GM18498 (cell line): Measurements from ENCODE around the gene TSPAN5.
A peak's percentile ranks its signal among the peaks of the same experiment; 100 is the strongest.

Experiments used
- ATAC-seq: cut with Tn5 transposase; IDR thresholded peaks from one replicate; pipeline ENCODE4 v1.9.1; 2021; ENCODE audit warnings: mild to moderate bottlenecking, moderate library complexity; ENCODE audit not compliant: unreplicated experiment

The TSPAN5 gene

DNA sequence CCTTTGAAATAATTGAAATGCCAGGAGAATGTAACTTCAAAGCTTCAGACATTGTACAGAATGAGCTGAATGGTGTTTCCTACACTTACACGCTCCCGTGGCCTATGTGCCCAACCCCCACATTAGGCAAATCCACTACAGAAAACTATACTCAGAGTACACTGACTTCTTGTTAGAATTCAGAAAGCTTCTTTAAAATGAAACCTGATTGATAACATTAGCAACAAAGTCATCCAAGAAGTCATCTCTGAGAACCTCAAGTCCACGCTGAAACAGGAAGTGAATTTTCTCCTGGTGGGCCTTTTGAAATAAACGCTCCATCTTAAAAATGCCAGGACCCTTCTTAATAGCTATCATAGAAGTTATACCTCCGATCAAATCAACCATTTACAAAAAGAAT lies 136.3 kb downstream of the TSPAN5 start:
- no peak for ATAC-seq

DNA sequence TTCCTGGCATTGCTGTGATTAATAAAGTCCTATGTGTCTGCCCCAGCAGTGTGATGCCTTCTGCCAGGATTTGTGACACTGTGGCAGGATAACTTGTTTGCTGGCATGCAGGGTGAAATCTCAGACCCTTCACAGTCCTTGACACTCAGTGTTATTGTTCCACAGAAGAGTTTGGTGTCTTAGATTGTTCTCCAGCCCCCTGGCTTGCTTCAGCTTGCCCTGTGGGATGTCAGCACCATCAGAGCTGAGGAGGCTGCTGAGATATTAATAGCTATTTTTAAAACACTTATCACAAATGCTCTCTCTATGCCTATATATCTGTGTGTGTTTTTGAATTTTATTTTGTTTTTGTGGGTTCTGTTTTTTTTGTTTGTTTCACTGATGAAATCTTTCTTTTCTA lies 136.9 kb downstream of the TSPAN5 start:
- ATAC-seq = no peak

DNA sequence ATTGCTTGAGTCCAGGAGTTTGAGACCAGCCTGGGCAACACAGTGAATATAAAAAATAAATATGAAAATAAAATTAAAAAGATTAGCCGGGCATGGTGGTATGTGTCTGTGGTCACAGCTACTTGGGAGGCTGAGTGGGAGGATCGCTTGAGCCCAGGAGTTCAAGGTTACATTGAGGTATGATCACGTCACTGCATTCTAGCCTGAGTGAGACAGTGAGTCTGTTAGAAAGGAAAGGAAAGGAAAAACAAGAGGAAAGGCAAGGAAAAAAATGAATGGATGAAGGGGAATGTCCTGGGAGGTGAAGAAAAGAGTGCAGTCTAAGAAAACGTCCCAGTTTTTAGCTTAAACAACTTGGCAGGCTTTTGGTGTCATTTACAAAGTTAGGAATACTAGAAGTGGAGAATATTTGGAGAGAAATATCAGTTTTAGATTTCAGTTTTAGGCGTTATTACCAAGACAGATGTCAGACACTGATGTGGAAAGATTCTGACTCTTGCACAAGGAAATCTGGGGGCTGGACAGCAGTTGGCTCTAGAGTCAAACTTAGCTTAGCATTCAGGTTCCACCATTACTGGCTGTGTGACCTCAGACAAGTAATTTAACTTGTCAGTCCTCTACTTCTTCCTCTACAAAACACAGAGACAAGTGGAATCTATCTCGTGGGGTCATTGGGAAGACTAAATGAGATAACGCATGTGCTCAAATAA lies 139.0 kb downstream of the TSPAN5 start:
- no peak for ATAC-seq

DNA sequence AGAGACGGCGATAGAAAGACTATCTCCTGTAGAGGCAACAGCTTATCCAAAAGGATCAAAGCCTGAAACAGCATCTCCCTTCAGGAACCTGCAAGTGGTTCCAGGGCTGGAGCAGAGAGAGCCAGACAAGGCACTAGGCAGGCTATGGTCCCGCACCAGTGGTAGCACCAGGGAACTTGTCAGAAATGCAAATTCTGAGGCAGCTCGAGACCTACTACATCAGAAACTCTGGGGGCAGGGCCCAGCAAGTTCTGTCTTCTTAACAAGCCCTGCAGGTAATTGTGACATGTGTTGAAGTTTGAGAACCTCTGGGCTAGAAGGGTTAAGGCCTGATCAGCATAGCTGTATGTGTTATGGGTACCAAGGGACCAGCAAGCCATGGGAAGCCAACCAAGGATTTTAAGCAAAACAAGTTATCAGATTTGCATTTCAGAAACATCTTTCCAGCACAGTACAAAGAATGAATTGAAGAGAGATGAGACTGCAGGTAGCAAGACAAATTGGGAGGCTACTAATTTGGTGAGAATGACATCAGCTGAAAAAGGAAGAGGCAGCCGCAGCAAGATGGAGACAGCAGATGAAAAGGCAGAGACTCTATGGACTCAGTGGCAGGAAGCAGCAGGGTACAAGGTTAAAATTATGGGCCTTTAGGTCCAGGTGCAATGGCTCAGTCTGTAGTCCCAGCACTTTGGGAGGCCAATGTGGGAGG lies 139.7 kb downstream of the TSPAN5 start:
- peak; percentile 99 for ATAC-seq

DNA sequence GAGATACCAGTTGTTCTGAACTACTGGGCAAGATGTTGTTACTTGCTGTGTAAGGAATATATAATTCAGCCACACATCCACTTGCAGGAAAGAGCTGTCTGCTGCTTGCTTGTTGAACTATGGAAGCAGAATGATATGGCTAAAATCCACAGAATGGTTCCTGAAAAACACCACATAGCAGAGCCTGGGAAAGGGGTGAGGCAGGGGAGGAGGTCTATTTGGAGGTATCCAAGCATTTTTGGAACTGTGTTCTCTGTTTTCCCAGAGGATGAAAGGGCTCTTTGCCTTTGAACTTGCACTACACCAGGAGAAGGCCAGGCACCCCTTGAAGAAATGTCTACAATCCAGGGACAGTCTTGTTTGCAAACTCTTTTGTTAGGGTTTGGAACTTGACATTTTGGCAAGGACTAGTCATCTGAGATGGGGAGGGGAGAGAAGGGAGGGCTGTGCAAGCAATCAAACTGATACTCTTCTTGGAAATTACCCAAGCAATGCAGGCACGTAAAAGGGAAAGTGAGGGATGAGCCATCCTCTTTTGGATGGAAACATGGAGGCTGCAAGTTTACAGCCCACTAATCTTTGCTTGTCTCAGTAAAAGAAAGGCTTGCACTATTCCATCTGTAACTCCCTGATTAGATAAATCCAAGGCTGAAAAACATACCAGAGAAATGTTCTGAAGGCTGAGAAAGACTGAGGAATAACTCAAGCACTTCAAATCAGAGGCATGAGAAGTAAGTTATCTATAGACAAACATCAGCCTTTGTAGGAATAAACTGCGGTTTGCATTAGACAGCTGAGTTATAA lies 141.0 kb downstream of the TSPAN5 start:
- ATAC-seq = no peak

DNA sequence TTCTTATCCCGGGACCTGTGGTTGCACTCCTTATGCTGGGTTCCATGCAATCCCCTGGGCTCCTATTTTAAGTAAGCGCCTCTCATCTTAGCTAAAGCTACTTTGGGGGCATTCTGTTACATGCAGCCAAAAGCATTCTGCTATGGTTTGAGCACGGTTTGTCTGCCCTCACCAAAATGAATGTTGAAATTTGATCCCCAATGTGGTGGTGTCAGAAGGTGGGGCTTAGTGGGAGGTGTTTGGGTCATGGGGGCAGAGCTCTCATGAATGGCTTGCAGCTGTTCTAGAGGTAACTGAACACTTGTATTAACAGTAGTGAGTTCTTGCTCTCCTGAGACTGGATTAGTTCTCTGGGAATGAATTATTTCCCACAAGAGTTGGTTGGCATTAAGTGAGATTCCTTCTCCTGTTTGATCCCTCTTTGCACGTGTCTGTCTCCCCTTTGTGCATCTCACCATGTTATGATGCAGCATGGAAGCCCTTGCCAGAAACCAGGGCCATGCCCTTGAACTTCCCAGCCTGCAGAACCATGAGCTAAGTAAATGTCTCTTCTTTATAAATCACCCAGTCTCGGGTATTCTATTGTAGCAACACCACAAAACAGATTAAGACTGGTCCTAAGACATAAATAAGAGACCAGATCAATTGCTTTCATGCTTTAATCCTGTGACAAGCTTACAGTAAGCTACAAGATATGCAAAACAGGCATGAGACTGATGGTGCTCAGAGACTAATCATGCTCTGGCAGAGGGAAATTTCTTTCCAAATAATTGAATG lies 141.8 kb downstream of the TSPAN5 start:
- no peak for ATAC-seq

DNA sequence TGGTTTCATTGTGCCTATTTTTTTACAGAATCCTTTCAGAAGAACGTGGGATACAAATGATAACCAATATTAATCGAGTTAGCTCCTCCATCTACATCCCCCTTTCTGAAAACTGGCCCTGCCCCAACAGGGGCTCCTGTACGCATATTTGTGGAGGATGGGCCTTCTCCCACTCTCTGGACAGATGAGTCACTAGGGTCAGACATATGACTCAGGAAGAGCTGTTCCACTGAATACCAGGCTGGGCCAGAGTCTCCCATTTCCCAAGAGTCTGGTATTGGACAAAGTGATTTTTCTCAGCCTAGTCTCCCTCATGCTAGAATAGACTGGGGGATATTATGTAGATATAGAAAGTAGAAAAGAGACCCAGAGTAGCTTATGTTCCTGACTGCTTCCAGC lies 142.4 kb downstream of the TSPAN5 start:
- no peak for ATAC-seq

DNA sequence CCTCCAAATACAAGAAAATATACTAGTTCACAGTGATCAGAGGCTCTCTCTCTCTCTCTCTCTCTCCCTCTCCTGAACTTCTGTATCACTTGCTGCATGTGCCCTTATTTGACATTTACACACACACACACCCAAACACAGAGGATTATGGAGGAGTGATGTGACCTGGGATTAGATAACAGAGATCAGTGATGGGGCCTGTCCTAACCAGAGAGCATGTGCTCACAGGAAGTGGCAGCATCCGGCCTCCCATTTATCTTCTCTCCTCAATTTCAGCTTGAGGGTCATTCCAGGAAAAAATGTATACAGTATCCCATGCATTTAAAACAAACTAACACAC lies 143.0 kb downstream of the TSPAN5 start:
- no peak for ATAC-seq

DNA sequence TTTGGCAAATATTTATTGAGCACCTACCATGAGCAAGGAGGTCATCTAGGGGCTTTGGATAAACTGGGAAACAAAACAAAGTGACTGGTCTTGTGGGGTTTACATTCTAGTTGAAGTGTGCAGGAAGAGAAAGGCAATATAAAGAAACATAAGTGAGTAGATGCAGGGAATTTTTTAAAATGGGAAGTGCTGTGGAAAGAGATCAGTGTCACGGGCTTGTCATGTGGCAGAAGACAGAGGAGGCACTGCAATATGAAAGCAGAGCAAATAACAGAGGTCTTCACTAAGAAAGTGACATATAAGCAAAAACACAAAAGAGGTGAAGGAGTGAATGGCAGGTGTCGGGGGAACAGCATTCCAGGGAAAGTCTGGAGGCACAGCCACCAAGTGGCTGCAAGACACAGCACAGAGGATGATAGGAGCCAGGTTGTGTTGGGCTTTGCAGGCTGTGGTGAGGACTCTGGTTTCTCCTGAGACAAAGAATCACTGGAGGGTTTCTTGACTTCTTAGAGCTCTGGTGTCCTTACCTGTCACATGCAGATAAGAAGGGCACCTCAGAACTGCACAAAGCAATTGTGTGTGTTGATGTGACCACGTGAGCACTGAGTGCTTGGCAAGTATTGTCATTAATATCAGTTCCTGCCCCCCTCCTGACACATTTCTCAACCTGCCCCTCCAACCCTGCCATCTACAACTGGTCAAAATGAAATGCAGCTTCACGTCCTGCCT lies 143.5 kb downstream of the TSPAN5 start:
- no peak for ATAC-seq

DNA sequence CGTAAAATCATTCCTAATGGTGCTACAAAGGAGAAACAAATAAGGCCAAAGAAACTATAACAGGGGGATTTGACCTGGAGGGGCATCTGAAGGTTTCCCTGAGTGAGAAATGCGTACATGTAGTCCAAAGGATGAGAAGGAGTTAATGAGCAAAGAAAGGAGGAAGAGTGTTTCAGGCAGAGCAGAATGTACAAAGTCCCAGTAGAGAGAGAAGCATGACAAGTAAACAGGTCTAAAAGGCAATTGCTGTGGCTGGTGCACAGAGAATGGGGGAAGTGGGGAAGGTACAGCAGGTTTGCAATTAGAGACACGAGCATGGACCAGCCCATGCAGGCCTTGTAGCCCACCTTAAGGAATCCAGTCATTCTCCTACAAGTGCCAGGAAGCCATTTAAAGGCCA lies 145.5 kb downstream of the TSPAN5 start:
- no peak for ATAC-seq

DNA sequence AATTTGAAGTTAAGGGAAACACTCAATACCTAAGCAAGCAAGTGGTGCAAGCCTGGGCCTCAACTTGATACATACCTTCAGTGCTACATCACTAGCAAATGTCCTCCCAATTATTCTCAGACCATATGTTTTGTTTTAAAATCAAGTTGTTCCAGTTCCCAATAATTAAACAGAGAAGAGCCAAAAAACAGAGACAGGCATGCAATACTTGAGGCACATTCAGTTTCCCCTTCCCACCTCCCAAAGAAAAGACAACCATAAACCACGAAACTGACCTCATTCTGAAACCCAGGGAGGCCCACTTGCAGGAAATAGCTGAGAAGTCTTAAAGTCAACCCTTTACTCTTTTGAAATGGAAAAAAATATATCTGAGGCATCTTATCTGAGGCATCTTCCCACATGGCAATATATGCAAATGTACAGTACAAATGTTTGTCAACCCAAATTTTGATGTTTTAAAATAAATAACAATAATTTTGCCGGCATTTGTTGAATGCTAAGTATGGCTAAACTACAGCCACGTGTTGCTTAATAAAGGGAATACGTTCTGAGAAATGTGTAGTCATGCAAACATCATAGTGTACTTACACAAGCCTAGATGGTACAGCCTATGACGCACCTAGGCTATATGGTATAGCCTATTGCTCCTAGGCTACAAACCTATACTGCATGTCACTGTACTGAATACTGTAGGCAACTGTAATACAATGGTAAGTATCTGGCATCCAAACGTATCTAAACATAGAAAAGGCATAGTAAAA lies 147.5 kb downstream of the TSPAN5 start:
- no peak for ATAC-seq

DNA sequence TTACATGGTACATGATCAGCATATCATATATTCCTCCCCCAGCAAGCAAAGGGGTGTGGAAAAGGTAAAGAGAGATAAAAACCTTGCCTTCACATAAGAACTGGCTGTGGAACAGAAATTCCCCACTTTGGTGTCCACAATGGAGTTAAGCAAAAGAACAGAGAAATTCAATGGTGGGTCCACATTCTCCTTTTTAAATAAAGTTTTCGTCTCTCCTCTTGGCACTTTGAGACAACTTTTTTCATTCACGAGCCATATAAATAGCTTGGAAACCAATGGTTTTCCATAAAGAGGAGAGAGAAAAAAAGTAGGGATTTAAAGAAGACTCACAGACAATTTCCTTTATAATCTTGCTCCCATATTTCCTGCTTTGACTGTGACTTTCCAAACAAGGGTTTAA lies 148.1 kb downstream of the TSPAN5 start:
- ATAC-seq = no peak

DNA sequence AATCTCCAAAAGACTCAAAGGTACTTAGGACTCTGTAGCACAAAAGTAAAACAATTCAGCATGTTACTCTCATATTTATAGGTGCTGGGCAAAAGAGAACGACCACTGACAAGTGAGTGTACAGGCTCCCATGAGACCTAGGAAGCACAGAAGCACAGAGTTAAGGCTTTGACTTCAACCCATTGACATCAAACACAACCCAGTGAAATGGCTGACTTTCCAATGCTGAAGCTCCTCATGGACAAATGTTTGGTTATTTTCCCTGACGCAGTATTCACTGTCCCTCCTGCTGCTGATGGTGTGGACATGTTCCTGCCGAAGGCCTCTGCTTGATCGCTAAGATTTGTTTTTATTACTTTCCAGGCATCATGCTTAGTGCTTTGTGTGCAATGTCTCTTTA lies 148.7 kb downstream of the TSPAN5 start:
- no peak for ATAC-seq

DNA sequence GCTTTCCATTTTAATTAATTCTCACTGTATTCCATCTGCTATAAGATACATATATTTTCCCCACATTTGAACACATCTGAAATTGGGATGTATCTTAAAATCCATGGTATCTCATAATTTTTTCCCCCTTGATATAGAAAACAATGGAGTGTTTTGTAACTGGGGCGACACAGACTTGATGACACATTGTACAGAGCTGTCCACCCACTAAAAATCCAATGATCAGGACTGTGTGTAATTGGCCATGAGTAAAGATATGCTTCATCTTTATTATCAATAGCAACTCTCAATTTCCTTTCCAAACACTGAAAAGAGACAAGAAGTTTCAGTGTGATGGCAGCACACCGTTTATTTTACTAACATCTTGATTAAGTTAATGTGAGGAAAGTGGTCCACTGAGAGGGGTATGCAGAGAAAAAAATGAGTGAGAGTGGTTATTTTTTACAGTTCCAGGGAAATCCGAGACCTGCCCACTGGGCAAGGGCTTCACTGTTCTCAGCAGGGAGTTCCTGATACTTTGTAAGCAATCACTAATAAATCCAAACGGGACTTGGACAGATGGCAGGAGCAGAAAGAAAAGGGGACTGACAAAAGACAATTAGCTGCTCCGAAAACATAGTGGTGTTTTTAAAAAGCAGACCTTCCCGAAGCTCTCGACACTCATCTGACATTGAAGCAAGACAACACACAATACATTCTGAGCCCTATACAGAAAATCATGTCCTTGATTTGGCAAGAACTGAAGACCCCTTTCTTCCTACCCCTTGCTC lies 149.4 kb downstream of the TSPAN5 start:
- ATAC-seq = no peak

DNA sequence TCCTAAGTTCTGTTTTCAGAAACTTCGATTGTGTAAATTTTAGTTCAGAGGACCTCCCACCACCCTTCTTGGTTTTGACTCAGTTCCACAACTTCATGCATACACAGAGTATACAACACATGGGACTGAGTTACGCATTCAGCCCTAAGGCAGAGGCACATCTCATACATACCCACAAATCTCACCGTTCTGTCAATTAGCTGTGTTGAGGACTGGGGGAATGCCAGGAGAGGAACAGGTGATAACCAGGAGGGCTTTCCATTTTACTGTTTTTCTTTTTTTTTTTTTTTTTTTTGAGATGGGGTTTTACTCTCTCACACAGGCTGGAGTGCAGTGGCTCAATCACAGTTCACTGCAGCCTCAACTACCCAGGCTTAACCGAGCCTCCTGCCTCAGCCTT lies 150.2 kb downstream of the TSPAN5 start:
- no peak for ATAC-seq

DNA sequence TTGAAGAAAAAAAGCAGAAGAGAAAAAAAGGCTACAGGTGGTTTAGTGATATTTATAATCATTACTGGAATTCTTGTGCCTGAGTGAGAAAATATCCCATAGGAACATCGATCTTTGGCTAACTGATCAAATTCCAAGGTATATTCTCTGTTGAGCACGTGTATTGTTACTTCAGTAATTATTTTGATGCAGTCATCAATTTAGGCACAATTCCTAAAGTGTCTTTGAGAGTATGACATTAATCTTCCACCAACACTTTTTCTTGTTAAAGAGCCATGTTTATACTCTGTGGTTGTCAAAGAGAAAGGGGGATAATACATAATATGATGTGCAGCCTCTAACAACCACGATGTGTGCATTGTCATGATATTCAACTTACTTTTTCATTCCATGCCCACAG lies 151.1 kb downstream of the TSPAN5 start:
- ATAC-seq = no peak

DNA sequence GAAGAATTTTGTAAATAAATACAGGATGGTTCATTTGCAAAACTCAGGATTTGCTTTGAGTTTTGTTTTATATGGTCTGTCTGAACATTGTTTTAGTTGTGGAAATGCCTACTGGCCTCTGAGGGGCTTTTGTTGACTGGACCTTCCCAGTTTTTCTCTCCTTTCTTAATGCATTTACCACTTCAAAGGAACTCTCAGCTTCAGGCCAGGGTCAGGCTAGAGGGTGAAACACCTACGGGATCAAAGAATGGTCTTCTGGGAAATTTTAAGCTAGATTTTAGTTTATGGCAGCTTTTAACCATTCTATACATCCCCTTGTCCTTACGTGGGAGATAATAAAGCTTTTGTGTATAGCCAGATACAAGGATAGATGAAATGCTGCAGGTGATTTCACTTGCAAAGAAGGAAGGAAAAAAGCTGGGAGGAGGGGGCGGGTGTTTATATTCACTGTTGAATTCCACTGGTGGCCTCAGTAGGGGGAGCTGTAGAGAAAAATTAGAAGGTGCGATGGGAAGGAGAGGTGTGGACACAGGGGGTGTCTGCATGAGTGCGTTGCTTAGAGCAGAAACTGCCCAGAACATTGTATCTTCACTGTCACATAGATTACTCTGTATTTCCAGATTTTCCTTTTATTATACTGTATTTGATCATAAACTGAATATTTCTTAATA lies 151.8 kb downstream of the TSPAN5 start:
- ATAC-seq = no peak

DNA sequence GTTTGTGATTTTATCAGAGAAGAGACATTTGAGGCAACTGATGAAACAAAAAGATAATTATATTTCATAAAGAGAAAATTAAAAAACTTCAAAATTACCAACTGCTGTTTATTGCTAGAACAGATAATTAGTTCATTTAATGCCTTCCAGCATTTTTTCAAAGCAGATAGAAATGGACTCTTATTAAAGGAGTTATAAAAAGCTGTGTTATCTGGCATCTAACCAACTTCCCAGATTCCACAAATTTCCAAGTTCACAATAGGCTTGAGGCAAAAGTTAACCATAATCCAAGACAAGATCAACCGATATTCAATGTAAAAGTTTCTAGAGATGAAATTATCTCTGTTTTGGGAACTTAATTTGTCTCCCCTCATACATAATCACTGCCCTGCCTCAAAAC lies 152.4 kb downstream of the TSPAN5 start:
- no peak for ATAC-seq

DNA sequence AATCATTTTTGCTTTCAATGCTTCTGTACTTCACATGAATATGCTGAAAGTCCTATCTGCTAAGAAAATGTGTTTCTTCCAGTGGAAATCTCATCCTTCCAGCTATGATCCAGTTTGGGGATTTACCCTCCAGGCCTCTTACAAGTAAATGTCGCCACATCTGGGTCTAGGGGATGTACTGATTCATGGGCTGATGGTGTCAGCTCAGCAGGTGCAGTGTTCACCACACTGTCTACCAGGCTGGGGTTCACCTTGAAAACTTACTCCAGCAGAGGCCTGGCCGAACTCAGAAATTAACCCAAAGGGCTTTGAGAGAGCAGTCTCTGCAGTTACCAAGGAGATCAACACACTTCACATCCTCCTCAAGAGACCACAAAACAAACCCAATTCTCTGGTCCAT lies 154.3 kb downstream of the TSPAN5 start:
- ATAC-seq = no peak
